DND-41 (cell line): ENCODE data around the gene MAGEB5.

Source experiments
- ATAC-seq: fragments of 200-7000 bp; cut with Tn5 transposase; 3 replicates; pipeline ENCODE4 v1.9.1; 2021; ENCODE audit warnings: low read depth; ENCODE audit not compliant: insufficient read depth
- DNase-seq: peaks from one replicate; pipeline ENCODE4 v3.0.0-alpha.2; 2020
- H2AFZ ChIP-seq: 2 replicates; pipeline ENCODE4 v1.6.0; 2012; ENCODE audit warnings: low read depth, low read length
- H3K27ac ChIP-seq: 2 replicates; pipeline ENCODE4 v1.5.1; 2012; ENCODE audit warnings: low read length, inconsistent platforms
- H3K27me3 ChIP-seq: fragments of 200-600 bp; sonication (generic); 2 replicates; pipeline ENCODE4 v1.6.0; 2012; ENCODE audit warnings: low read length, mild to moderate bottlenecking, inconsistent platforms; ENCODE audit not compliant: insufficient read depth, poor library complexity
- H3K36me3 ChIP-seq: 2 replicates; pipeline ENCODE4 v1.5.1; 2012; ENCODE audit warnings: low read length, inconsistent platforms; ENCODE audit not compliant: insufficient read depth
- H3K4me1 ChIP-seq: 2 replicates; pipeline ENCODE4 v1.5.1; 2012; ENCODE audit warnings: mild to moderate bottlenecking, low read length; ENCODE audit not compliant: insufficient read depth
- H3K4me2 ChIP-seq: 2 replicates; pipeline ENCODE4 v1.6.0; 2012; ENCODE audit warnings: mild to moderate bottlenecking, moderate library complexity, low read length, inconsistent platforms; ENCODE audit not compliant: insufficient read depth
- H3K4me3 ChIP-seq, 2 experiments: fragments of 200-600 bp in 1 of 2; shearing (Covaris generic) in 1 of 2; 2 replicates each; pipeline ENCODE4 v1.5.1; 2012 to 2016; ENCODE audit warnings: inconsistent platforms in 2 of 2, low read length in 2 of 2, mild to moderate bottlenecking in 2 of 2, low read depth in 1 of 2, moderate library complexity in 1 of 2
- H3K79me2 ChIP-seq: 2 replicates; pipeline ENCODE4 v1.6.0; 2012; ENCODE audit warnings: low read length, inconsistent platforms; ENCODE audit not compliant: insufficient read depth
- H3K9ac ChIP-seq: 2 replicates; pipeline ENCODE4 v1.6.0; 2012; ENCODE audit warnings: low read depth, mild to moderate bottlenecking, inconsistent platforms, low read length, moderate library complexity
- H3K9me3 ChIP-seq: 2 replicates; pipeline ENCODE4 v1.5.1; 2012; ENCODE audit warnings: low read length, moderate library complexity, mild to moderate bottlenecking, inconsistent platforms; ENCODE audit not compliant: insufficient read depth, severe bottlenecking
- H4K20me1 ChIP-seq: 2 replicates; pipeline ENCODE4 v1.6.0; 2012; ENCODE audit warnings: low read length; ENCODE audit not compliant: insufficient read depth
- EZH2 ChIP-seq: IDR thresholded peaks from 3 replicates; pipeline ENCODE4 v1.6.1; 2012; ENCODE audit warnings: borderline replicate concordance, low read depth, mild to moderate bottlenecking, moderate library complexity, low read length, inconsistent platforms; ENCODE audit not compliant: severe bottlenecking
- TF ChIP-seq, protein P1 (sequence below): IDR thresholded peaks from 2 replicates; pipeline ENCODE4 v1.5.1; 2012; ENCODE audit warnings: borderline replicate concordance, low read length, moderate library complexity, mild to moderate bottlenecking; ENCODE audit not compliant: poor library complexity, severe bottlenecking; ENCODE audit errors: extremely low read depth

The MAGEB5 gene

GRCh38 chrX:26254436-26254835 is 38.5 kb downstream of the MAGEB5 start:
- no peaks in the 10 kb centered on the region for H3K36me3 ChIP-seq
- DNase-seq (no peak), ATAC-seq (no peak)
- no peaks in the 10 kb centered on the region for H3K4me1 ChIP-seq
- H3K27ac ChIP-seq: no peak overlapping the region
- H2AFZ ChIP-seq: no peak overlapping the region
- H4K20me1 ChIP-seq: no peaks in the 10 kb centered on the region
- H3K4me2 ChIP-seq: no peak overlapping the region
- no peak overlapping the region for H3K9ac ChIP-seq
- TF ChIP-seq, protein P1, sequence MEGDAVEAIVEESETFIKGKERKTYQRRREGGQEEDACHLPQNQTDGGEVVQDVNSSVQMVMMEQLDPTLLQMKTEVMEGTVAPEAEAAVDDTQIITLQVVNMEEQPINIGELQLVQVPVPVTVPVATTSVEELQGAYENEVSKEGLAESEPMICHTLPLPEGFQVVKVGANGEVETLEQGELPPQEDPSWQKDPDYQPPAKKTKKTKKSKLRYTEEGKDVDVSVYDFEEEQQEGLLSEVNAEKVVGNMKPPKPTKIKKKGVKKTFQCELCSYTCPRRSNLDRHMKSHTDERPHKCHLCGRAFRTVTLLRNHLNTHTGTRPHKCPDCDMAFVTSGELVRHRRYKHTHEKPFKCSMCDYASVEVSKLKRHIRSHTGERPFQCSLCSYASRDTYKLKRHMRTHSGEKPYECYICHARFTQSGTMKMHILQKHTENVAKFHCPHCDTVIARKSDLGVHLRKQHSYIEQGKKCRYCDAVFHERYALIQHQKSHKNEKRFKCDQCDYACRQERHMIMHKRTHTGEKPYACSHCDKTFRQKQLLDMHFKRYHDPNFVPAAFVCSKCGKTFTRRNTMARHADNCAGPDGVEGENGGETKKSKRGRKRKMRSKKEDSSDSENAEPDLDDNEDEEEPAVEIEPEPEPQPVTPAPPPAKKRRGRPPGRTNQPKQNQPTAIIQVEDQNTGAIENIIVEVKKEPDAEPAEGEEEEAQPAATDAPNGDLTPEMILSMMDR: no peak
- no peak for TF ChIP-seq EZH2
- H3K9me3 ChIP-seq: no peaks in the 10 kb centered on the region
- H3K4me3 ChIP-seq: no peak overlapping the region
- no peaks in the 10 kb centered on the region for H3K27me3 ChIP-seq
- H3K79me2 ChIP-seq: no peaks in the 10 kb centered on the region

GRCh38 chrX:26262121-26262523 is 46.2 kb downstream of the MAGEB5 start:
- no peaks in the 10 kb centered on the region for H3K79me2 ChIP-seq
- no peak for TF ChIP-seq EZH2
- TF ChIP-seq, protein P1: no peak

More at GRCh38 chrX:26262121-26262523, 46.2 kb downstream of the MAGEB5 start:
- no peaks in the 10 kb centered on the region for H3K36me3 ChIP-seq
- H3K4me2 ChIP-seq: no peak overlapping the region
- no peaks in the 10 kb centered on the region for H3K27me3 ChIP-seq
- H3K4me1 ChIP-seq: no peaks in the 10 kb centered on the region
- no peak overlapping the region for H3K9ac ChIP-seq
- H3K27ac ChIP-seq: no peak overlapping the region
- no peak overlapping the region for H3K4me3 ChIP-seq
- no peak overlapping the region for H2AFZ ChIP-seq
- DNase-seq (no peak), ATAC-seq (no peak)
- no peaks in the 10 kb centered on the region for H4K20me1 ChIP-seq
- H3K9me3 ChIP-seq: no peaks in the 10 kb centered on the region
